ENCODE measurements around the gene SHD. TPM values are rescaled to one million over a fixed set of nuclear protein-coding genes. Genes with fewer than 3 reads are reported as not detected.

The SHD gene
- total RNA-seq, 1 experiment from 2014 or later: 4.4 TPM

DNA sequence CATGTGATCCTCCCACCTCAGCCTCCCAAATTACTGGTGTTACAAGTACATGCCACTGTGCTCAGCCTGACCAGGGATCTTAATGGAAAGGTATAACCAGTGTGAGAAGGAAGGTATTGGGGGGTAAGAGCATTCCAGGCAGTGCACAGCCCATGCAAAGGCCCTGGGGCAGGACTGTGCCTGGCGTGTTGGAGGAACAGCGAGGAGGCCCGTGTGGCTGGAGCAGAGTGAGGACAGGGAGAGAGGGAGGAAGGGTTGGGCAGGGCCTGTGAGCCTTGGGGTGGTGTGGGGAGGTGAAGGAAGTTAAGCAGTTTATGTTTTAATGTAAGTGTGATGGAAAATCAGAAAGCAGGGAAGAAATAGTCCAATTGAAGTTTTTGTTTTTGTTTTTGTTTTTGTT lies 21.5 kb downstream of the SHD start:
- H3K4me1 ChIP-seq (ENCODE audit: insufficient read depth, low read length): no peaks in the 10 kb centered on the region
- H4K91ac ChIP-seq (ENCODE audit: insufficient read length, low read depth, low read length): no peak overlapping the region
- H3K79me1 ChIP-seq (ENCODE audit: insufficient read depth, low read depth, low read length, poor library complexity, severe bottlenecking): no peaks in the 10 kb centered on the region
- H3K23me2 ChIP-seq (ENCODE audit: insufficient read length, low read depth, low read length, poor library complexity, severe bottlenecking): no peaks in the 10 kb centered on the region
- no peak overlapping the region for H3K9ac ChIP-seq (ENCODE audit: extremely low read depth, insufficient read length, low read length)
- H3T11ph ChIP-seq (ENCODE audit: low read length): no peak overlapping the region
- H2AK5ac ChIP-seq (ENCODE audit: insufficient read length, low read length): no peak overlapping the region
- H2BK5ac ChIP-seq (ENCODE audit: insufficient read length, low read length): no peak overlapping the region
- H3K14ac ChIP-seq (ENCODE audit: insufficient read depth, low read length): no peak overlapping the region
- H4K8ac ChIP-seq (replicated peaks; ENCODE audit: insufficient read length, low read depth, low read length): no peak overlapping the region
- H3K4me3 Mint-ChIP-seq: no peak overlapping the region; a peak in 1 of 5 replicates
- no CpG with 5 or more reads among the region's 3 CpGs for WGBS (ENCODE audit: extremely low coverage, insufficient read length, low lambda C conversion rate)
- TF ChIP-seq, protein P1, sequence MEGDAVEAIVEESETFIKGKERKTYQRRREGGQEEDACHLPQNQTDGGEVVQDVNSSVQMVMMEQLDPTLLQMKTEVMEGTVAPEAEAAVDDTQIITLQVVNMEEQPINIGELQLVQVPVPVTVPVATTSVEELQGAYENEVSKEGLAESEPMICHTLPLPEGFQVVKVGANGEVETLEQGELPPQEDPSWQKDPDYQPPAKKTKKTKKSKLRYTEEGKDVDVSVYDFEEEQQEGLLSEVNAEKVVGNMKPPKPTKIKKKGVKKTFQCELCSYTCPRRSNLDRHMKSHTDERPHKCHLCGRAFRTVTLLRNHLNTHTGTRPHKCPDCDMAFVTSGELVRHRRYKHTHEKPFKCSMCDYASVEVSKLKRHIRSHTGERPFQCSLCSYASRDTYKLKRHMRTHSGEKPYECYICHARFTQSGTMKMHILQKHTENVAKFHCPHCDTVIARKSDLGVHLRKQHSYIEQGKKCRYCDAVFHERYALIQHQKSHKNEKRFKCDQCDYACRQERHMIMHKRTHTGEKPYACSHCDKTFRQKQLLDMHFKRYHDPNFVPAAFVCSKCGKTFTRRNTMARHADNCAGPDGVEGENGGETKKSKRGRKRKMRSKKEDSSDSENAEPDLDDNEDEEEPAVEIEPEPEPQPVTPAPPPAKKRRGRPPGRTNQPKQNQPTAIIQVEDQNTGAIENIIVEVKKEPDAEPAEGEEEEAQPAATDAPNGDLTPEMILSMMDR (conservative IDR thresholded peaks at IDR 0.05): no peak
- H3K18ac ChIP-seq (ENCODE audit: insufficient read length, low read depth, low read length): no peak overlapping the region
- H3K27ac Mint-ChIP-seq: no peak overlapping the region
- no peaks in the 10 kb centered on the region for H3K27me3 ChIP-seq (ENCODE audit: insufficient read depth, low read length)
- H3K79me2 ChIP-seq (ENCODE audit: insufficient read depth, low read length): no peaks in the 10 kb centered on the region
- H3K27ac ChIP-seq (ENCODE audit: insufficient read length, low read depth, low read length): no peak overlapping the region
- no peak overlapping the region for H3K56ac ChIP-seq (ENCODE audit: insufficient read length, low read depth, low read length)
- no peak overlapping the region for H3K23ac ChIP-seq (ENCODE audit: insufficient read length, low read depth, low read length)
- no peaks in the 10 kb centered on the region for H4K20me1 ChIP-seq (ENCODE audit: control insufficient read depth, insufficient read depth, insufficient read length)
- H3K4me2 ChIP-seq (ENCODE audit: insufficient read depth, insufficient read length, low read length): no peak overlapping the region
- no peaks in the 10 kb centered on the region for H3K9me3 ChIP-seq (ENCODE audit: control insufficient read depth, low read depth, low read length)
- H3K9me3 Mint-ChIP-seq: no peaks in the 10 kb centered on the region; a peak in 1 of 5 replicates
- H2BK120ac ChIP-seq (ENCODE audit: low read depth, low read length, poor library complexity, severe bottlenecking): no peak overlapping the region
- no peak overlapping the region for H3K4ac ChIP-seq (ENCODE audit: low read depth, low read length)
- H2BK15ac ChIP-seq (ENCODE audit: low read depth, low read length): no peak overlapping the region
- peaks cover 0 to under 1% (median 0%) of the 10 kb centered on the region in 3 experiments; a peak in 5 of 7 replicates for H3K36me3 Mint-ChIP-seq (ENCODE audit: insufficient read depth in 1 of 3, low read depth in 3 of 3)
- H2AFZ ChIP-seq (ENCODE audit: low read length): no peak overlapping the region
- H3K4me1 Mint-ChIP-seq: peaks cover 10 to 22% of the 10 kb centered on the region in 2 experiments
- H2BK20ac ChIP-seq (ENCODE audit: low read depth, low read length, poor library complexity, severe bottlenecking): no peak overlapping the region
- H2BK12ac ChIP-seq (ENCODE audit: insufficient read length, low read depth, low read length): no peak overlapping the region
- H4K5ac ChIP-seq (ENCODE audit: insufficient read length, low read depth, low read length): no peak overlapping the region
- peaks cover 12% of the 10 kb centered on the region for H3K27me3 Mint-ChIP-seq (ENCODE audit: low read depth)
- DNase-seq: no peak

All from H9 (cell line).